NCI-H510A treated with DMSO at 0.1 percent for 48 hours (cell line): ENCODE data around the gene ZNHIT3.
"Not testable (repeated sequence)": the region's sequence is repeated elsewhere in the genome, so short reads cannot be mapped to it uniquely, and the experiment has no call there.

Experiments used
- DNase-seq: peaks from one replicate; lab custom pipeline; 2025; lab: John Stamatoyannopoulos, UW

ZNHIT3 gene

GRCh38 chr17:36484021-36484420 is 2.5 kb upstream of the ZNHIT3 start:
- DNase-seq = not testable (repeated sequence)

GRCh38 chr17:36485027-36485426 is 1.5 kb upstream of the ZNHIT3 start:
- DNase-seq = no peak

- DNase-seq = no peak
These were observed 677 bp upstream of the ZNHIT3 start for GRCh38 chr17:36485805-36486203.

DNA sequence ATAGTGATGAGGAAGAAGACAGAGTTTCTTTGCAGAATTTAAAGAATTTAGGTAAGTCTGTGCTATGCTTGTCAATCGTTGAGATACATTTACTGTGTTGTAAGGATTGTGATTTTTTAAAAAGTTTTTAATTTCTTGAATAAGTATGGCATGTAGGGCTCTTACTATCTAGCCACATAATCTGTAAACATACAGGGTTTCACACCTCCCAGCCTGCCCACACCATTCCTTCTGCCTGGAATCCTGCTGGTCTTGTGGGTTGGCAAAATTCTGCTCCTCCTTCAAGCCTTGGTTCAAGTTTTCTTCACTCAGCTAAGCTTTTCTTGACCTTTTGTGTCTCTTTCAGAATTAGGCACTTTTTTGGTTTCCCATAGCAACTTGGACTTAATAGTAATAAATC is 7.5 kb downstream of the ZNHIT3 start:
- DNase-seq = no peak

GRCh38 chr17:36494674-36495073 is 8.2 kb downstream of the ZNHIT3 start:
- no peak for DNase-seq

GRCh38 chr17:36495076-36495578 is 8.6 kb downstream of the ZNHIT3 start:
- DNase-seq = no peak

- no peak for DNase-seq
These were observed 9.7 kb downstream of the ZNHIT3 start for GRCh38 chr17:36496018-36496789.

DNA sequence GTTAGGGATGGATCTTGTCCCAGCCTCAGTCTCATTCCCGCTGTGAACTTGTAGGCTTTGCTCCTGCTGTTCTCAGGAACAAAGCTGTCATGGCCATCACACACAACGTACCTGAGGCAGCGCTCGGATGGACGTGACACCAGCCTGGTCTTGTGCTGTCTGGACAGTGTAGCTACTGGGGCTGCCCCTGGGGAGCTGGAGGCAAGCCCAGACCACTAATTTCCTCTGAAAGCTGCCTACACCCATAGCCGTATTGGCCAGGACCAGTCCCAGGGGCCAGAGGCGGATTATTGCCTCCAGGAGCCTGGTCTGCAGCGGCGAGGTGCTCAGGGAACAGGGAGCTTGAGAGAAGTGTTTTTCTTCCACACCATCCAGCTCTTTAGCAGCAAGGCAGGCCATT is 11.7 kb downstream of the ZNHIT3 start:
- no peak for DNase-seq

GRCh38 chr17:36498560-36499300 is 12.2 kb downstream of the ZNHIT3 start:
- DNase-seq = no peak

GRCh38 chr17:36500745-36501225 is 14.3 kb downstream of the ZNHIT3 start:
- DNase-seq = no peak

GRCh38 chr17:36501351-36501750 is 14.9 kb downstream of the ZNHIT3 start:
- no peak for DNase-seq

DNA sequence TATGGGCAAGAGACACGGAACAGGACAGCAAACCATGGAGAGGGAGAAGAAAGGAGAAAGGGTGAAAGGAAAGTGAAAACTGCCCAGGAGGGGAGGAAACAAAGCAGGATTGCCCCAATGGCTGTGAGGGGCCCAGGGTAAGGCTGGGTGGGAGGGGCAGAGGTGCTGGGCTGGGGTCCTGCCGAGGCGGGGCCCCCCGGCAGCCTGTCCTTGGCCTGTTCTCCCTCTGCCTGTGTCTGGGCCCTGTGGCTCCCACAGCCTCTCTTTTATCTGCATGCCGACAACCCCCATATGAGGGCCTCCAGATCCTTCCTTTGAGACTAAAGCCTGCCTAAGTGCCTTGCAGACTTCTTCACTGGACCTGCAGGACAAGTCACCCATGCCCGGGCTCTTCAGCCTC is 15.5 kb downstream of the ZNHIT3 start:
- DNase-seq = no peak

- no peak for DNase-seq
These were observed 17.1 kb downstream of the ZNHIT3 start for GRCh38 chr17:36503456-36504155.

DNA sequence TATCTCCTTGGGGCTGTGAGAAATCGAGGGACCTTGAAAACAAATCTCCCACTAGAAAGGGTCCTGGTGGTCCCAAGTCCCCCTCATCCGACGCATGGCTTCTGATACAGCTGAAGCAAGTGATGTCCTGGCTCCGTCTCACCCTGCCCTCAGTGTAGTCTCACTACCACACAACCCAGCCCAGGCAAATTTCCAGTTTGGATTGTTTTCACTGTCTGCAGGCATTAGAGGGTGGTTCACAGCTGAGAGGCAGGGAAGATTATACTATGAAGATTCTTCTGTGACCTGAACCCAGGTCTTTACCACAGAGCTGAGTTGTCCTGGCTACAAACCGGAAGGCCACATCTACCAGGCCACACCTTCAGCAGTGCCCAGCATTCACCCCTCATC is 17.7 kb downstream of the ZNHIT3 start:
- no peak for DNase-seq

- no peak for DNase-seq
These were observed 18.7 kb downstream of the ZNHIT3 start for GRCh38 chr17:36505171-36505570.

GRCh38 chr17:36506249-36506826 is 19.9 kb downstream of the ZNHIT3 start:
- DNase-seq = no peak

- DNase-seq = no peak
These were observed 20.4 kb downstream of the ZNHIT3 start for GRCh38 chr17:36506831-36507230.

DNA sequence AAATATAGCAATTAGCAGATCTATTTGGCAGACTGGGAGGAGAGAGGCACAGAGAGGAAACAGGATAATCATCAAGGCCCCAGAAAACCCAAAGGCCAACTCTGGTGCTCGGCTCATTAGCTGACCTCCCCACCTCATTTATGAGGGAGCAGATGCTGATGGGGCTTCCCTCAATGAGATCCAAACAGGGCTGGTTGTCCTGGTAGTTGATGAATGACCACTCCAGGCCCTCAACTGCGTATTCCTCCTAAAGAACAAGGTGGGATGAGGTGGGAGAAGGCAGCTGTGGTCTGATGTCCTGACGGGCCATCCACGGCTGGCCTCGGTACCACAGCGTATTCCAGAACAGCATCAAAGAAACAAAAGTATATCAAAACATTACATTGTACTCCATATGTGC is 20.8 kb downstream of the ZNHIT3 start:
- no peak for DNase-seq

DNA sequence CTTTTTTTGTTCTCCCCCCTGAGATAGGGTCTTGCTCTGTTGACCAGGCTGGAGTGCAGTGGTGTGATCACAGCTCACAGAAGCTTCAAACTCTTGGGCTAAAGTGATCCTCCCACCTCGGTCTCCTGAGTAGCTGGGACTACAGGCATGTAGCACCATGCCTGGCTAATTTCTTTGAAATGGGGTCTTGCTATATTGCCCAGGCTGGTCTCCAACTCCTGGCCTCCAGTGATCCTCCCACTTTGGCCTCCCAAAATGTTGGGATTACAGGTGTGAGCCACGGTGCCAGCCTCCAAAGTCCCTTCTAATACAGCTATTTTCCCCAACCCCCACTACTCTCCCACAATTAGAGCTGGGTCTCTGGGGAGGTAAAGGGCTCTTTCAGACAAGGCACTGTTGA is 22.0 kb downstream of the ZNHIT3 start:
- DNase-seq = not testable (repeated sequence)

DNA sequence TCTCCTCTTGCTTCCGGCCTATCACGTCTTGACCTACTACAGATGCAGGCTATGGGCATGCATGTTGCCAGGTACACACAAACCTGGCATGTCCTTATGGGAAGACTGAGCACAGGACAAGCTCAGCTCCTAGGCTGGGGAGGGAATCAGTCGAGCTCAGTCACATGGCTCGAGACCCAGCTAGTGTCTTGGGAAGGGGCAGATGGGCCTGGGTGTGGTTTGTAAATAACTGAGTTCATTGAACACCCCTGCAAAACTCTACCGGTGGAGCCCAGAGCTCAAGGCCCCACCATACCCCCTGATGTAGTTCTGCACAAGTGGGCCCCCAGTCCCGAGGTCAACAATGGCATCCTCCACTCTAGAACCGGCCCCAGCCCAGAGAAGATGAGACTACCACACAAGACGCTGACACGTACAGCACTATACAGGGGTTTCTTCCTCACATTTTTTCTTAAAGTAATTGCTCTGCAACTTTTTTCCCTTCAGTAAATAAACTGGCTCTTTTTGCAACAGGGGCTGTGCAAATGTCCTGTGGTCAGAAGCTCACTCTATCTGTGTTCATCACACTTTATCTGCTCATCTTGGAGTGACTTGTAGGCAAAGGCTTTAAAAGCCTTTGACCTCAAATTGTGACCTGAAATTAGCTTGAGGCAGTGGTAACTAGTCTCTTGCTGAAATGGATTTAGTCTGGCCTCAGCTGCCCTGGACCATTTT is 22.9 kb downstream of the ZNHIT3 start:
- no peak for DNase-seq

GRCh38 chr17:36510636-36511035 is 24.2 kb downstream of the ZNHIT3 start:
- no peak for DNase-seq

DNA sequence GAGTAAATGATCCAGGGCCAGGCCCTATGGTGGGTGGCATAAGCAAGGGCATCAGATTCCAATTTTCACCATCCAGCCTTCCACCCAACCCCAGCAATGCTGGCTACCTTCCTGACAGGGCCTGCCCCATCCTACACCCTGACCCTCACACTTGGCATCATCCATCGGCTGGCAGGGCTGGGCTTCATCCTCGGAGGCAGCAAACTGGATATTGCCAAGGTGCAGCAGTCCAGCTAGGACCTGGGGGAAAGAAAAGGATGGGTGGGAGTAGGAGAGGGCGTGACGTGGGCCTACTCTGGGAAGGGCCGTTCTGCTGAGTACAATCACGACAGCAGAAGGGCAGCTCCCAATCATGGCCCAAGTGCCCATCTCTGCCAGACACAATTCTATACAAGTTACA is 24.7 kb downstream of the ZNHIT3 start:
- DNase-seq = no peak
